ENCODE measurements around the gene HOXC6.
A peak's percentile ranks its signal among the peaks of the same experiment; 100 is the strongest.

HOXC6 gene

DNA sequence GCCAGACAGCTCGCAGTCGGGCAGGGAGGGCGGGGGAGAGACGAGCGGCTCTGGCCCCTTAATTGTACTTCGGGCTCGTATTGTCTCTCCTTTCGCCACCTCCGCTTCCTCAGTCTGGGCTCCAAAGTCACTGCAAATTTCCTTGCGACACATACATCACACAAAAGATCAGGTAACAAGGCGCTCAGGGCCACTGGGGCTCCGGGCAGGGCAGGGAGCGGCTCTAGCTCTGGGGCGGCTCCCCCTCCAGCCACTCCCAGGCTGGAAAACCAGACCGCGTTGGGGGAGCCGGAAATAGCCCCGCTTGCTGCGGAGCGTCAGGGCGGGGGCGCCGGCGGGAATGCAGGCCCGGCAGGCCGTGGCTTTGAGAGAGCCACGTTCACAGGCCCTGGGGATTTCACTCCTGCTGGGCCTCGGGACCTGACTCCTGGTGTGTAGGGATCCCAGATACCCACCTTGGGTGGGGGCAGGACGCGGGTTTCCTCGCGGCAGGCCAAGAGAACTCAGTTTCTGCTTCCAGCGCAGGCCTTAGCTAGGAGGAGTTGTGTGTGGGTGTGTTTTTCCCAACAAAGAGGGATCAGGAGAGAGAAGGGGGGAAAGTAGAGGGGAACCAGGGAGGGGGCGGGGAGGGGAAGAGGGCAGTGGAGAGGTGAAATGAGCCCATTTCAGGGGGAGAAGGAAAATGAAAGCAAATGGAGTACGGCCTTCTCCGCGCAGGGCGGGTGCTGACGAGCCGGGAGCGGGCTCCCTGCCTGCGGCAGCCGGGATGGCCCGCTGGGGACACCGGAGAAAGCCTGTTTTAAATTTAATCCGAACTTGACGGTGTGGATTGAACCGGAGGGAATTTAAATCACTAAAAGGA lies 32.6 kb upstream of the HOXC6 start (continued):
- peak; percentile 69 for TF ChIP-seq ZNF76 (tag by site-specific recombination; IDR thresholded peaks at IDR 0.05; ENCODE audit: borderline replicate concordance, low read depth)
- TF ChIP-seq ZNF211 (tag by site-specific recombination; IDR thresholded peaks at IDR 0.05; ENCODE audit: low read depth) = no peak

DNA sequence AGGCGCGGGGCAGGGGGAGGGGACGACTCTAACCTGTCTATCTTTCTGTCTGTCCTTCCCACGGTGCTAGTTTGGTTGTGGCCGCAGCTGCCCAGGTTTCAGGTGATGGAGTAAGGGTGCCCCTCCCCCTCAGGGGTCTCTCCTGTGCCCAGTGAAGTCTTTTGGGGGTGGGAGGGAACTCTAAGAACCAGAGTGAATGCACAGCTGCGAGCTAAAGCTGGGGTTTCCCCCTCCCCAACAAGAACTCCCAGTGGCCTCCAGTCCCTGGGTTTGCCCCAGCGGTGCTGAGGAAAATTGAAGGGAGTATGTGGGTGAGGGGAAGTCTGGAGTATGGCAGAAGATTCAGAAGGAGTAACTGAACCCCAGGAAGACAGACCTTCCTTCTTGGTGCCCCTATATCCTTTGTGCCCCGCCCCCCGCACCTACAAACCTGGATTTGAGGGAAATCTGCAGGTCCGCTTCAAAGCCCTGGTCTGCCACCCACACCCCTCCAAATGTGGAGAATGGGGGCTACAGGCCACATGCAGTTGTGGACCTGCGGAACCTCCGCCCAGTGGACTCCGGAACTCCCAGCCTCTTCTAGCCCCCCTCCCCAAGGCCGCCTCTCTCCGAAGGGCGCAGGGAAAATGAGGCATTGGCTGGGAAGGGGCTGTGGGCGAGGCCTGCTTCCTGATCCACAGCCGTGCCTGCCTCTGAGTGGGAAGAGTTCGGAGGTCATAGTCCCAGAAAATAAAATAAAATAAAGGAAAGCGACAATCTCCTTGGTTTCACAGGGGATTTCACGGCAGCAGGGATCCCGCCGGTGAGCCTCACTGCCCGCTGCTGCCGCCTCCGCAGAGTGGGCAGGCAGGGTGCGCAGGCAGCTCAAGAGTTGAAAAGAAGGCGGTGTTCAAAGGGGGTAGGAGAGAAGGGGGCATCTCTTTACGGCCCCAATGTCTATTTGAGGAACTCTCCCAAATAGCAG lies 31.7 kb upstream of the HOXC6 start:
- Histone ChIP-seq H3K36me3 (ENCODE audit: control insufficient read depth in 2 of 2, insufficient read depth in 1 of 2, low read length in 2 of 2) (no peaks in the 10 kb centered on the region), H3K4me1 (ENCODE audit: control insufficient read depth, insufficient read depth, low read length) (peaks cover 30% of the 10 kb centered on the region), H3K4me3 (ENCODE audit: low read depth, low read length) (peak overlapping the region; percentile 61), H3K9me3 (ENCODE audit: control insufficient read depth, insufficient read depth, low read depth, low read length) (no peaks in the 10 kb centered on the region), H3K27ac (ENCODE audit: extremely low read depth, low read depth, low read length) (peak overlapping the region; percentile 98)
- CTCF ChIA-PET = interaction anchor here (1.5 to 6.7 kb wide), 4 partner anchors 9 to 218 kb away, joined by 4 to 49 read pairs (median 9); partner anchors contain the start of gene HOXC10
- POLR2A ChIA-PET = interaction anchor here (0.7 to 2.2 kb wide), 8 partner anchors 9 to 239 kb away, joined by 3 to 14 read pairs (median 4); partner anchors contain the start of gene HOXC10
- no peak for TF ChIP-seq ZNF473 (tag by site-specific recombination; IDR thresholded peaks at IDR 0.05)
- TF ChIP-seq ZNF114 (tag by site-specific recombination; IDR thresholded peaks at IDR 0.05) = no peak
- TF ChIP-seq, protein P1, sequence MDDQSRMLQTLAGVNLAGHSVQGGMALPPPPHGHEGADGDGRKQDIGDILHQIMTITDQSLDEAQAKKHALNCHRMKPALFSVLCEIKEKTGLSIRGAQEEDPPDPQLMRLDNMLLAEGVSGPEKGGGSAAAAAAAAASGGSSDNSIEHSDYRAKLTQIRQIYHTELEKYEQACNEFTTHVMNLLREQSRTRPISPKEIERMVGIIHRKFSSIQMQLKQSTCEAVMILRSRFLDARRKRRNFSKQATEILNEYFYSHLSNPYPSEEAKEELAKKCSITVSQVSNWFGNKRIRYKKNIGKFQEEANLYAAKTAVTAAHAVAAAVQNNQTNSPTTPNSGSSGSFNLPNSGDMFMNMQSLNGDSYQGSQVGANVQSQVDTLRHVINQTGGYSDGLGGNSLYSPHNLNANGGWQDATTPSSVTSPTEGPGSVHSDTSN (CRISPR knock-in tag; IDR thresholded peaks at IDR 0.05) = no peak
- TF ChIP-seq ZFP3 (tag by site-specific recombination; IDR thresholded peaks at IDR 0.05; ENCODE audit: low read depth) = no peak
- no peak for TF ChIP-seq ZXDB (tag by site-specific recombination; IDR thresholded peaks at IDR 0.05)
- TF ChIP-seq ZNF664 (tag by site-specific recombination; IDR thresholded peaks at IDR 0.05) = no peak
- TF ChIP-seq, protein P2, sequence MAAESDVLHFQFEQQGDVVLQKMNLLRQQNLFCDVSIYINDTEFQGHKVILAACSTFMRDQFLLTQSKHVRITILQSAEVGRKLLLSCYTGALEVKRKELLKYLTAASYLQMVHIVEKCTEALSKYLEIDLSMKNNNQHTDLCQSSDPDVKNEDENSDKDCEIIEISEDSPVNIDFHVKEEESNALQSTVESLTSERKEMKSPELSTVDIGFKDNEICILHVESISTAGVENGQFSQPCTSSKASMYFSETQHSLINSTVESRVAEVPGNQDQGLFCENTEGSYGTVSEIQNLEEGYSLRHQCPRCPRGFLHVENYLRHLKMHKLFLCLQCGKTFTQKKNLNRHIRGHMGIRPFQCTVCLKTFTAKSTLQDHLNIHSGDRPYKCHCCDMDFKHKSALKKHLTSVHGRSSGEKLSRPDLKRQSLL (tag by site-specific recombination; IDR thresholded peaks at IDR 0.05) = 0 out of 2 replicates have a peak, but pooled peaks have one; percentile 22
- TF ChIP-seq TCF7L2 (IDR thresholded peaks at IDR 0.05; ENCODE audit: borderline replicate concordance, low read depth, low read length) = no peak
- TF ChIP-seq, protein P3, sequence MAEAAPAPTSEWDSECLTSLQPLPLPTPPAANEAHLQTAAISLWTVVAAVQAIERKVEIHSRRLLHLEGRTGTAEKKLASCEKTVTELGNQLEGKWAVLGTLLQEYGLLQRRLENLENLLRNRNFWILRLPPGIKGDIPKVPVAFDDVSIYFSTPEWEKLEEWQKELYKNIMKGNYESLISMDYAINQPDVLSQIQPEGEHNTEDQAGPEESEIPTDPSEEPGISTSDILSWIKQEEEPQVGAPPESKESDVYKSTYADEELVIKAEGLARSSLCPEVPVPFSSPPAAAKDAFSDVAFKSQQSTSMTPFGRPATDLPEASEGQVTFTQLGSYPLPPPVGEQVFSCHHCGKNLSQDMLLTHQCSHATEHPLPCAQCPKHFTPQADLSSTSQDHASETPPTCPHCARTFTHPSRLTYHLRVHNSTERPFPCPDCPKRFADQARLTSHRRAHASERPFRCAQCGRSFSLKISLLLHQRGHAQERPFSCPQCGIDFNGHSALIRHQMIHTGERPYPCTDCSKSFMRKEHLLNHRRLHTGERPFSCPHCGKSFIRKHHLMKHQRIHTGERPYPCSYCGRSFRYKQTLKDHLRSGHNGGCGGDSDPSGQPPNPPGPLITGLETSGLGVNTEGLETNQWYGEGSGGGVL (tag by site-specific recombination; IDR thresholded peaks at IDR 0.05) = no peak
- TF ChIP-seq ZNF549 (tag by site-specific recombination; IDR thresholded peaks at IDR 0.05) = no peak
- peak; percentile 68 for TF ChIP-seq ZNF600 (tag by site-specific recombination; IDR thresholded peaks at IDR 0.05)
- TF ChIP-seq, protein P4, sequence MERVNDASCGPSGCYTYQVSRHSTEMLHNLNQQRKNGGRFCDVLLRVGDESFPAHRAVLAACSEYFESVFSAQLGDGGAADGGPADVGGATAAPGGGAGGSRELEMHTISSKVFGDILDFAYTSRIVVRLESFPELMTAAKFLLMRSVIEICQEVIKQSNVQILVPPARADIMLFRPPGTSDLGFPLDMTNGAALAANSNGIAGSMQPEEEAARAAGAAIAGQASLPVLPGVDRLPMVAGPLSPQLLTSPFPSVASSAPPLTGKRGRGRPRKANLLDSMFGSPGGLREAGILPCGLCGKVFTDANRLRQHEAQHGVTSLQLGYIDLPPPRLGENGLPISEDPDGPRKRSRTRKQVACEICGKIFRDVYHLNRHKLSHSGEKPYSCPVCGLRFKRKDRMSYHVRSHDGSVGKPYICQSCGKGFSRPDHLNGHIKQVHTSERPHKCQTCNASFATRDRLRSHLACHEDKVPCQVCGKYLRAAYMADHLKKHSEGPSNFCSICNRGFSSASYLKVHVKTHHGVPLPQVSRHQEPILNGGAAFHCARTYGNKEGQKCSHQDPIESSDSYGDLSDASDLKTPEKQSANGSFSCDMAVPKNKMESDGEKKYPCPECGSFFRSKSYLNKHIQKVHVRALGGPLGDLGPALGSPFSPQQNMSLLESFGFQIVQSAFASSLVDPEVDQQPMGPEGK (tag by site-specific recombination; IDR thresholded peaks at IDR 0.05) = 0 out of 2 replicates have a peak, but pooled peaks have one; percentile 55
- TF ChIP-seq ZFHX2 (tag by site-specific recombination; conservative IDR thresholded peaks at IDR 0.05) = peak; percentile 88
- TF ChIP-seq ZNF510 (tag by site-specific recombination; IDR thresholded peaks at IDR 0.05; ENCODE audit: insufficient replicate concordance) = no peak
- no peak for TF ChIP-seq ZEB2 (tag by site-specific recombination; IDR thresholded peaks at IDR 0.05)
- TF ChIP-seq ZNF10 (tag by site-specific recombination; IDR thresholded peaks at IDR 0.05) = peak; percentile 50; the same call in 1 of the 2 replicates
- TF ChIP-seq, protein P5, sequence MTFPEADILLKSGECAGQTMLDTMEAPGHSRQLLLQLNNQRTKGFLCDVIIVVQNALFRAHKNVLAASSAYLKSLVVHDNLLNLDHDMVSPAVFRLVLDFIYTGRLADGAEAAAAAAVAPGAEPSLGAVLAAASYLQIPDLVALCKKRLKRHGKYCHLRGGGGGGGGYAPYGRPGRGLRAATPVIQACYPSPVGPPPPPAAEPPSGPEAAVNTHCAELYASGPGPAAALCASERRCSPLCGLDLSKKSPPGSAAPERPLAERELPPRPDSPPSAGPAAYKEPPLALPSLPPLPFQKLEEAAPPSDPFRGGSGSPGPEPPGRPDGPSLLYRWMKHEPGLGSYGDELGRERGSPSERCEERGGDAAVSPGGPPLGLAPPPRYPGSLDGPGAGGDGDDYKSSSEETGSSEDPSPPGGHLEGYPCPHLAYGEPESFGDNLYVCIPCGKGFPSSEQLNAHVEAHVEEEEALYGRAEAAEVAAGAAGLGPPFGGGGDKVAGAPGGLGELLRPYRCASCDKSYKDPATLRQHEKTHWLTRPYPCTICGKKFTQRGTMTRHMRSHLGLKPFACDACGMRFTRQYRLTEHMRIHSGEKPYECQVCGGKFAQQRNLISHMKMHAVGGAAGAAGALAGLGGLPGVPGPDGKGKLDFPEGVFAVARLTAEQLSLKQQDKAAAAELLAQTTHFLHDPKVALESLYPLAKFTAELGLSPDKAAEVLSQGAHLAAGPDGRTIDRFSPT (tag by site-specific recombination; IDR thresholded peaks at IDR 0.05) = no peak
- TF ChIP-seq SCRT1 (tag by site-specific recombination; IDR thresholded peaks at IDR 0.05; ENCODE audit: borderline replicate concordance) = no peak
- TF ChIP-seq ZNF391 (tag by site-specific recombination; IDR thresholded peaks at IDR 0.05; ENCODE audit: borderline replicate concordance, low read depth) = no peak
- no peak for TF ChIP-seq ZNF133 (tag by site-specific recombination; IDR thresholded peaks at IDR 0.05)
- no peak for TF ChIP-seq ZNF629 (tag by site-specific recombination; IDR thresholded peaks at IDR 0.05)
- peak; percentile 77 for TF ChIP-seq EGR2 (tag by site-specific recombination; IDR thresholded peaks at IDR 0.05; ENCODE audit: low read depth)
- no peak for TF ChIP-seq ZNF610 (tag by site-specific recombination; IDR thresholded peaks at IDR 0.05; ENCODE audit: borderline replicate concordance)
